Measurements from ENCODE around the gene NARS2.

DNA sequence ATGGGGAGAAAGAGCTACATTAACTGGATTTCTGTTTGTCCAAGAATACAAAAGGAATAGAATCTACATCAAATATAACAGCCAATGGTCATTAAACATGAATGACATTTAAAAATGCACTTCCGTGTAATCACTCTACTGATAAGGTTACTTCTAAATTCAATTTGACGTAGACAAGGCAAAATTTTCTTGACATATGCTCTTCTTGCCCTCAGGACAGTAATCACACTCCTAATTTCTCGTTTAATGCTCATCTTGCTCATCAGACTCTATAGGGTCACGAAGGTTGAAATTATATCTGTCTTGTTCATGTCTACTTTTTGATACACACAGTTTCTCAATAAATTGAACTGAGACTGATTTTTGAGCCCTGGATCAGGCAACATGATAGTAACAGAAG lies 58.4 kb downstream of the NARS2 start:
- no peak for TF ChIP-seq POLR2A (IDR thresholded peaks at IDR 0.05)
- TF ChIP-seq, protein P1, sequence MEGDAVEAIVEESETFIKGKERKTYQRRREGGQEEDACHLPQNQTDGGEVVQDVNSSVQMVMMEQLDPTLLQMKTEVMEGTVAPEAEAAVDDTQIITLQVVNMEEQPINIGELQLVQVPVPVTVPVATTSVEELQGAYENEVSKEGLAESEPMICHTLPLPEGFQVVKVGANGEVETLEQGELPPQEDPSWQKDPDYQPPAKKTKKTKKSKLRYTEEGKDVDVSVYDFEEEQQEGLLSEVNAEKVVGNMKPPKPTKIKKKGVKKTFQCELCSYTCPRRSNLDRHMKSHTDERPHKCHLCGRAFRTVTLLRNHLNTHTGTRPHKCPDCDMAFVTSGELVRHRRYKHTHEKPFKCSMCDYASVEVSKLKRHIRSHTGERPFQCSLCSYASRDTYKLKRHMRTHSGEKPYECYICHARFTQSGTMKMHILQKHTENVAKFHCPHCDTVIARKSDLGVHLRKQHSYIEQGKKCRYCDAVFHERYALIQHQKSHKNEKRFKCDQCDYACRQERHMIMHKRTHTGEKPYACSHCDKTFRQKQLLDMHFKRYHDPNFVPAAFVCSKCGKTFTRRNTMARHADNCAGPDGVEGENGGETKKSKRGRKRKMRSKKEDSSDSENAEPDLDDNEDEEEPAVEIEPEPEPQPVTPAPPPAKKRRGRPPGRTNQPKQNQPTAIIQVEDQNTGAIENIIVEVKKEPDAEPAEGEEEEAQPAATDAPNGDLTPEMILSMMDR (IDR thresholded peaks at IDR 0.05), result no peak

Measured in thyroid gland (tissue), 4 donors.